KMS-11 (cell line): ENCODE data around the gene ARFGAP1.

ENCODE experiments used
- H2AFZ ChIP-seq: fragments of 200-600 bp; sonication (generic); 2 replicates; pipeline ENCODE4 v1.6.1; 2016; ENCODE audit warnings: antibody characterized with exemption, mixed run types, low read depth
- H3K27ac ChIP-seq: fragments of 200-600 bp; sonication (generic); 2 replicates; pipeline ENCODE4 v1.6.1; 2016; ENCODE audit warnings: mild to moderate bottlenecking, mixed run types
- H3K27me3 ChIP-seq: fragments of 200-600 bp; sonication (generic); 2 replicates; pipeline ENCODE4 v1.6.1; 2017; ENCODE audit warnings: mild to moderate bottlenecking, low read depth, mixed run types, moderate library complexity; ENCODE audit not compliant: insufficient read depth
- H3K36me3 ChIP-seq: fragments of 200-600 bp; sonication (generic); 2 replicates; pipeline ENCODE4 v1.6.1; 2017; ENCODE audit warnings: mild to moderate bottlenecking, mixed run types; ENCODE audit not compliant: insufficient read depth
- H3K4me1 ChIP-seq: fragments of 200-600 bp; sonication (generic); 2 replicates; pipeline ENCODE4 v1.6.1; 2016; ENCODE audit warnings: mild to moderate bottlenecking, low read depth, mixed run types; ENCODE audit not compliant: poor library complexity, severe bottlenecking
- H3K4me2 ChIP-seq: fragments of 200-600 bp; sonication (generic); 2 replicates; pipeline ENCODE4 v1.7.0; 2016; ENCODE audit warnings: mild to moderate bottlenecking, mixed run types
- H3K4me3 ChIP-seq: fragments of 200-600 bp; sonication (generic); IDR thresholded peaks from 2 replicates; pipeline ENCODE4 v1.6.1; 2017; ENCODE audit warnings: low read depth, low read length, mixed read lengths; ENCODE audit not compliant: insufficient read depth
- H3K79me2 ChIP-seq: fragments of 200-600 bp; sonication (generic); 2 replicates; pipeline ENCODE4 v1.6.1; 2016; ENCODE audit warnings: low read depth, mixed run types; ENCODE audit not compliant: insufficient read depth
- H3K9ac ChIP-seq: fragments of 200-600 bp; sonication (generic); 2 replicates; pipeline ENCODE4 v1.6.1; 2016; ENCODE audit warnings: mild to moderate bottlenecking, mixed run types
- H4K20me1 ChIP-seq: fragments of 200-600 bp; sonication (generic); 2 replicates; pipeline ENCODE4 v1.6.1; 2016; ENCODE audit warnings: mild to moderate bottlenecking, mixed run types; ENCODE audit not compliant: insufficient read depth
- TF ChIP-seq, protein P1 (sequence below): fragments of 200-600 bp; sonication (generic); conservative IDR thresholded peaks from 2 replicates; pipeline ENCODE4 v1.6.1; 2017; ENCODE audit warnings: low read depth, mild to moderate bottlenecking, antibody characterized with exemption, low read length, moderate library complexity, mixed read lengths

Gene ARFGAP1

DNA sequence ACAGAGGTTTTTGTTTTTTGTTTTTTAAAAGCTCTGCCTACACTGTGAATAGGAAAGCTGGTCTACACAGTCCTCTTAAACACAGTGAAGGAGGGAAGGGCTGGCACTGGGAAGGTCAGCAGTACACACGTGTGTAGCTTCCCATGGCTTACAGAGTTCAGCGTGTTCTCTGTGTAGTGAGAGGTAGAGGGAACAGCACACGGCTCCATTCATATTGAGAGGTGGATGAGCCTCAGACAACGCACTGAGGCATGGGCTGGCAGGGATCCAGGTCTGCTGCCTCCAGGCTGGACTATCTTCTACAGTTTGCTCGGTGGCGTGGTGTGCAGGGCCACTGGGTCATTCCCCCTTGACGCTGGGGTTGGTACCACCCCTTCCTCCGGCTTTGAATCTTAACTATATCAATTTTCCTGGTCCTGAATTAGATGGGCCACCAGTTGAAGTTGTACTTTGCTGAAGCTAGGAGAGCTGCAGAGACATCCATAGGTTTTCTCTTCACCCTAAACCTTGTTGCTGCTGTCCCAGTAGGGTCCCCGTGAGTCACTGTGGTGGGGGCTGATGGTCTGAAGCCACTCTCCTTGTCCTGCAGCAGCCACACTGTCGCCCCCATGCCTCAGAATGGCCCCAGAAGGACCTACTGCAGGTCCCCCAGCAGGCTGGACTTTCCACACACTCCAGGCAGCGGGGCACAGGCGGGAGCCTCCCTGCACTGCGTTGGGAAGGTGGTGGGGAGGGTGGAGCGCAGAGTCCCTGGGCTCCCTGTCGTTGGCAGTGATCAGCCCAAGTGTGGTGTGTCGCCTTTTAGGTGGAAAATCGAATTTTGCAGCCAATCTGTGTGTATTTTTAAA is 2.0 kb downstream of the ARFGAP1 start:
- Histone ChIP-seq H3K36me3 (no peaks in the 10 kb centered on the region; the same call in 1 of the 2 replicates), H3K4me1 (peaks cover 18% of the 10 kb centered on the region), H4K20me1 (no peaks in the 10 kb centered on the region), H3K4me2 (no peak overlapping the region; the same call in 1 of the 2 replicates), H3K27me3 (no peaks in the 10 kb centered on the region), H3K4me3 (no peak overlapping the region), H3K27ac (no peak overlapping the region), H3K79me2 (peaks cover 45% of the 10 kb centered on the region), H3K9ac (no peak overlapping the region), H2AFZ (no peak overlapping the region)
- TF ChIP-seq, protein P1, sequence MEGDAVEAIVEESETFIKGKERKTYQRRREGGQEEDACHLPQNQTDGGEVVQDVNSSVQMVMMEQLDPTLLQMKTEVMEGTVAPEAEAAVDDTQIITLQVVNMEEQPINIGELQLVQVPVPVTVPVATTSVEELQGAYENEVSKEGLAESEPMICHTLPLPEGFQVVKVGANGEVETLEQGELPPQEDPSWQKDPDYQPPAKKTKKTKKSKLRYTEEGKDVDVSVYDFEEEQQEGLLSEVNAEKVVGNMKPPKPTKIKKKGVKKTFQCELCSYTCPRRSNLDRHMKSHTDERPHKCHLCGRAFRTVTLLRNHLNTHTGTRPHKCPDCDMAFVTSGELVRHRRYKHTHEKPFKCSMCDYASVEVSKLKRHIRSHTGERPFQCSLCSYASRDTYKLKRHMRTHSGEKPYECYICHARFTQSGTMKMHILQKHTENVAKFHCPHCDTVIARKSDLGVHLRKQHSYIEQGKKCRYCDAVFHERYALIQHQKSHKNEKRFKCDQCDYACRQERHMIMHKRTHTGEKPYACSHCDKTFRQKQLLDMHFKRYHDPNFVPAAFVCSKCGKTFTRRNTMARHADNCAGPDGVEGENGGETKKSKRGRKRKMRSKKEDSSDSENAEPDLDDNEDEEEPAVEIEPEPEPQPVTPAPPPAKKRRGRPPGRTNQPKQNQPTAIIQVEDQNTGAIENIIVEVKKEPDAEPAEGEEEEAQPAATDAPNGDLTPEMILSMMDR = no peak

DNA sequence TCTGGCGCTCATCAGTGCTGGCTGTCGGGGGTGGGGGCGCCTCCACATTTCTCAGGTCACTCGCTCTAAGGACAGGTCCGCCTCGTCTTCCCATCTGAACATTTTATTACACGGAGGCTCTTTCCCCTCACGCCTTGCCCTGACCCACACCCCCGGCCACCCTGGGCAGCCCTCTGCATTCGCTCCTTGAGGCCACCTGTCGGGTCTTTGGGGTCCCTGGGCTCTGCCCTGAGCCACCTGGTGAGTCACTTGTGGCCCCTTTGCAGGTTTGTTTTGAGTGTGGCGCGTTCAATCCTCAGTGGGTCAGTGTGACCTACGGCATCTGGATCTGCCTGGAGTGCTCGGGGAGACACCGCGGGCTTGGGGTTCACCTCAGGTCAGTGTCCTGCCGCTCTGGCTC is 3.2 kb downstream of the ARFGAP1 start:
- H3K79me2 ChIP-seq = peaks cover 45% of the 10 kb centered on the region
- TF ChIP-seq, protein P1 = no peak
- H3K36me3 ChIP-seq = no peaks in the 10 kb centered on the region; the same call in 1 of the 2 replicates
- H3K27me3 ChIP-seq = no peaks in the 10 kb centered on the region
- H3K4me1 ChIP-seq = peaks cover 16% of the 10 kb centered on the region
- H2AFZ ChIP-seq = no peak overlapping the region
- no peak overlapping the region for H3K4me3 ChIP-seq
- H3K27ac ChIP-seq = no peak overlapping the region
- H3K9ac ChIP-seq = no peak overlapping the region
- H3K4me2 ChIP-seq = no peak overlapping the region
- H4K20me1 ChIP-seq = no peaks in the 10 kb centered on the region

DNA sequence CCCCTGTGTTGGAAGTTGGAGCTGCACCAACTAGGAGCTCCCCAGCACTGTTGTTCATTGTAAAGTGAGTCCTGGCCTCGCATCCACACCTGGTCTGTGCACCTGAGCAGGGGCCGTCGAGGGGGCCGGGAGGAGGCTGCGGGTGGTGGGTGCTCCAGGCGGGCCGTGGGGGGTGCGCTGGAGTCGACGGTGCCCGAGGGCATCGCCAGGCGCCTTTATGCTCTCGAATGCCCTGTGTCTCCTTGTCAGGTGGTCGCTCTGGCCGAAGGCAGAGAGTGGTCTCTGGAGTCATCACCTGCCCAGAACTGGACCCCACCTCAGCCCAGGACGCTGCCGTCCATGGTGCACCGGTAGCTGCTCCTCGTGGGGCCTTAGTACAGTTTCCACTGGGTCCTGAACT is 4.3 kb downstream of the ARFGAP1 start:
- Histone ChIP-seq H3K9ac (no peak overlapping the region), H3K4me3 (no peak overlapping the region), H4K20me1 (no peaks in the 10 kb centered on the region), H3K27ac (no peak overlapping the region), H3K4me2 (no peak overlapping the region), H2AFZ (no peak overlapping the region), H3K27me3 (no peaks in the 10 kb centered on the region), H3K79me2 (peaks cover 45% of the 10 kb centered on the region), H3K4me1 (peaks cover 11% of the 10 kb centered on the region), H3K36me3 (no peaks in the 10 kb centered on the region; the same call in 1 of the 2 replicates)
- TF ChIP-seq, protein P1 = no peak

DNA sequence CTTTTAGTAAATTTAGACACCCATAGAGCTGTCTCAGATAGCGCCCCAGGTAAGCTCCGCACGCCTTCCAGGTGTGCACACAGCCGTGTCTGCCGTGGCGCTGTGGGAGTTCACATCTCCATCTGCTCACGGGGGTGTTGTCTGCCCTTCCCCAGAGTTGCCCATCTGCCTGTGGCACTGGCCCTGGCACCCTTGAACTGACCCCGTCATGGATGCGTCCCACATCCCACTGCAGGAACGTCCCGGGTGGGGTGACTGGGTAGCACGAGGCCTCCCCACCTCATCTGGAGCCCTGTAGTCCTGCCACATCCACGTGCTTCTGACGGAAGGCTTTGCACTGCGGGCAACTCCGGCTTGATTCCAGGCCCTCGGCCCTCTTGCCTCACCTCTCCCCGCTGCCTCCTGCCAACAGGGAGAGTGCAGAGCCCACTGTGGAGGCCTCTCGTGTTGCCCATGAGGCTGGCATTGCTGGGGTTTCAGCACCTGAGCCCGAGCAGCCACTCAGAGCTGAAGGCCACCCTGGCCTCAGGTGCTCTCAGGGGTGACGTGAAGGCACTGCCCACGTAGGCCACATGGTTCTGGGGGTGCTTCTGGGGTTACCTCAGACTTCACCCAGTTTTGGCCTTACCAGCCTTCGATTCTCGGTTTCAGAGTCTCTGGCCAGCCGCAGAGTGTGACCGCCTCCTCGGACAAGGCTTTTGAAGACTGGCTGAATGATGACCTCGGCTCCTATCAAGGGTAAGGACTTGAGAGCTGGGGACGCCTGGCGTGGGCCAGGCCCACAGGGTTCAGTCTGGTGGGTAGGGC is 5.1 kb downstream of the ARFGAP1 start:
- Histone ChIP-seq H3K36me3 (no peaks in the 10 kb centered on the region; the same call in 1 of the 2 replicates), H3K27ac (no peak overlapping the region), H4K20me1 (no peaks in the 10 kb centered on the region), H3K4me3 (no peak overlapping the region), H3K27me3 (no peaks in the 10 kb centered on the region), H2AFZ (no peak overlapping the region), H3K79me2 (peaks cover 44% of the 10 kb centered on the region), H3K9ac (no peak overlapping the region), H3K4me2 (no peak overlapping the region), H3K4me1 (peaks cover 11% of the 10 kb centered on the region)
- TF ChIP-seq, protein P1 = no peak
